A549 (cell line): ENCODE results near the gene OR14C36.

ENCODE experiments used
- CTCF ChIP-seq: fragments of >200 bp; sonication (Bioruptor Twin); formaldehyde crosslinking; IDR thresholded peaks from 3 replicates; pipeline ENCODE4 v1.5.1; 2016
- EP300 ChIP-seq, 2 experiments: fragments of >200 bp; sonication (Bioruptor Twin); formaldehyde crosslinking; IDR thresholded peaks; 2 replicates in 1 of 2; 3 replicates in 1 of 2; pipeline ENCODE4 v1.6.1; 2016 to 2017
- KDM1A ChIP-seq: fragments of 200-600 bp; sonication (generic); IDR thresholded peaks from 2 replicates; pipeline ENCODE4 v1.6.1; 2016; ENCODE audit warnings: low read depth, mild to moderate bottlenecking
- TF ChIP-seq, protein P1 (sequence below): fragments of 200-600 bp; sonication (generic); IDR thresholded peaks from 2 replicates; pipeline ENCODE4 v1.6.1; 2016; ENCODE audit warnings: antibody characterized with exemption, mild to moderate bottlenecking, moderate library complexity

- no peak for TF ChIP-seq CTCF
- TF ChIP-seq, protein P1, sequence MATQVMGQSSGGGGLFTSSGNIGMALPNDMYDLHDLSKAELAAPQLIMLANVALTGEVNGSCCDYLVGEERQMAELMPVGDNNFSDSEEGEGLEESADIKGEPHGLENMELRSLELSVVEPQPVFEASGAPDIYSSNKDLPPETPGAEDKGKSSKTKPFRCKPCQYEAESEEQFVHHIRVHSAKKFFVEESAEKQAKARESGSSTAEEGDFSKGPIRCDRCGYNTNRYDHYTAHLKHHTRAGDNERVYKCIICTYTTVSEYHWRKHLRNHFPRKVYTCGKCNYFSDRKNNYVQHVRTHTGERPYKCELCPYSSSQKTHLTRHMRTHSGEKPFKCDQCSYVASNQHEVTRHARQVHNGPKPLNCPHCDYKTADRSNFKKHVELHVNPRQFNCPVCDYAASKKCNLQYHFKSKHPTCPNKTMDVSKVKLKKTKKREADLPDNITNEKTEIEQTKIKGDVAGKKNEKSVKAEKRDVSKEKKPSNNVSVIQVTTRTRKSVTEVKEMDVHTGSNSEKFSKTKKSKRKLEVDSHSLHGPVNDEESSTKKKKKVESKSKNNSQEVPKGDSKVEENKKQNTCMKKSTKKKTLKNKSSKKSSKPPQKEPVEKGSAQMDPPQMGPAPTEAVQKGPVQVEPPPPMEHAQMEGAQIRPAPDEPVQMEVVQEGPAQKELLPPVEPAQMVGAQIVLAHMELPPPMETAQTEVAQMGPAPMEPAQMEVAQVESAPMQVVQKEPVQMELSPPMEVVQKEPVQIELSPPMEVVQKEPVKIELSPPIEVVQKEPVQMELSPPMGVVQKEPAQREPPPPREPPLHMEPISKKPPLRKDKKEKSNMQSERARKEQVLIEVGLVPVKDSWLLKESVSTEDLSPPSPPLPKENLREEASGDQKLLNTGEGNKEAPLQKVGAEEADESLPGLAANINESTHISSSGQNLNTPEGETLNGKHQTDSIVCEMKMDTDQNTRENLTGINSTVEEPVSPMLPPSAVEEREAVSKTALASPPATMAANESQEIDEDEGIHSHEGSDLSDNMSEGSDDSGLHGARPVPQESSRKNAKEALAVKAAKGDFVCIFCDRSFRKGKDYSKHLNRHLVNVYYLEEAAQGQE = no peak
- no peak for TF ChIP-seq KDM1A
- TF ChIP-seq EP300 (IDR thresholded peaks at IDR 0.05) = no peak
Observed at GRCh38 chr1:248361121-248361715, 12.6 kb downstream of the OR14C36 start, which contains the start of gene OR2T4.
